ENCODE measurements around the gene PLCB1. TPM values are rescaled to one million over a fixed set of nuclear protein-coding genes. Genes with fewer than 3 reads are reported as not detected.

PLCB1 gene
- total and polyA plus RNA-seq, 2 donors (not counting 3 experiments of a cell fraction or from before 2014, with no cell fraction given) = 10.2 to 53.4 TPM

GRCh38 chr20:8375898-8376297, 243.8 kb downstream of the PLCB1 start:
- DNase-seq (ENCODE audit: low read depth, low spot score) (no peak), FAIRE-seq (no peak)
- TF ChIP-seq CTCF (IDR thresholded peaks at IDR 0.05; ENCODE audit: extremely low read depth in 1 of 2, insufficient read depth in 1 of 2, low read depth in 1 of 2, low read length in 2 of 2) (no peak), FOS (IDR thresholded peaks at IDR 0.05; ENCODE audit: borderline replicate concordance, insufficient read depth, low read length) (no peak), JUN (IDR thresholded peaks at IDR 0.05; ENCODE audit: borderline replicate concordance, insufficient read depth, insufficient read length, low read depth) (no peak), POLR2AphosphoS5 (IDR thresholded peaks at IDR 0.05; ENCODE audit: insufficient read depth, low read depth, low read length) (no peak), MAX (IDR thresholded peaks at IDR 0.05; ENCODE audit: insufficient read depth, insufficient read length) (no peak), POLR2A (IDR thresholded peaks at IDR 0.05; ENCODE audit: low read depth, low read length) (no peak), EZH2 (IDR thresholded peaks at IDR 0.05; ENCODE audit: borderline replicate concordance, low read depth, low read length, severe bottlenecking) (no peak), GATA2 (IDR thresholded peaks at IDR 0.05; ENCODE audit: insufficient read depth, insufficient read length, low read depth, low read length) (no peak), MYC (IDR thresholded peaks at IDR 0.05; ENCODE audit: low read depth, low read length) (no peak)
- dilution Hi-C loops (cut with MboI; ENCODE audit: extremely low pct_ligation_motif_present, low sequenced_read_pairs) = no loop called here
- H3K9me3 ChIP-seq (replicated peaks; ENCODE audit: control insufficient read depth, insufficient read depth, low read length) = no peaks in the 10 kb centered on the region
- no peaks in the 10 kb centered on the region for H3K4me1 ChIP-seq (ENCODE audit: control insufficient read depth, extremely low read depth, insufficient read depth, low read length)
- H3K9me1 ChIP-seq (replicated peaks; ENCODE audit: control insufficient read depth, extremely low read depth, insufficient read depth, low read length) = no peaks in the 10 kb centered on the region
- ChIA-PET POLR2A (no interaction called here), CTCF (interaction anchor here (1.9 kb wide), 1 partner anchor 12 kb away, joined by 6 read pairs; no protein-coding TSS in a partner anchor)
- no peak overlapping the region for H3K9ac ChIP-seq (replicated peaks; ENCODE audit: extremely low read depth, insufficient read depth, low read length)
- BruUV-seq (replicated peaks) = no TSS peak
- intact Hi-C loops (cut with micrococcal nuclease) = no loop called here
- no peak overlapping the region for H3K4me3 ChIP-seq (replicated peaks in 1 of 3; ENCODE audit: insufficient read depth in 1 of 3, low read depth in 1 of 3, low read length in 3 of 3)
- no peaks in the 10 kb centered on the region for H4K20me1 ChIP-seq (replicated peaks; ENCODE audit: control insufficient read depth, extremely low read depth, insufficient read depth, low read length)
- H3K27me3 ChIP-seq (ENCODE audit: control insufficient read depth in 2 of 2, insufficient read depth in 2 of 2, low read length in 2 of 2) = no peaks in the 10 kb centered on the region
- H3K4me2 ChIP-seq (ENCODE audit: insufficient read depth, low read length) = no peak overlapping the region
- H2AFZ ChIP-seq (ENCODE audit: low read depth, low read length) = no peak overlapping the region
- H3K27ac ChIP-seq (ENCODE audit: insufficient read depth, low read depth, low read length) = no peak overlapping the region
- H3K36me3 ChIP-seq (ENCODE audit: control insufficient read depth in 2 of 2, extremely low read depth in 1 of 2, insufficient read depth in 2 of 2, low read length in 2 of 2) = no peaks in the 10 kb centered on the region
- no peaks in the 10 kb centered on the region for H3K79me2 ChIP-seq (ENCODE audit: control insufficient read depth, insufficient read depth, low read length)
